H1 (cell line): ENCODE results near the gene CCDC8. TPM values are rescaled to one million over a fixed set of nuclear protein-coding genes. Genes with fewer than 3 reads are reported as not detected.

ENCODE experiments used
- CTCF ChIA-PET: fragments of 300-600 bp; sonication (Branson Sonifier 250); formaldehyde crosslinking; loops from one replicate; lab custom pipeline; 2021; ENCODE audit not compliant: partially characterized antibody; lab: Charles Lee
- POLR2A ChIA-PET: fragments of 300-600 bp; sonication (Branson Sonifier 250); formaldehyde crosslinking; loops from one replicate; lab custom pipeline; 2021; ENCODE audit warnings: inconsistent platforms; ENCODE audit not compliant: partially characterized antibody; lab: Charles Lee
- DNase-seq, 2 experiments: peaks; one replicate each; pipeline versions ENCODE4 v3.0.0 to v3.0.0-alpha.2; 2010 to 2022; ENCODE audit warnings: low spot score in 2 of 2, low read depth in 1 of 2, mixed read lengths in 1 of 2
- FAIRE-seq: peaks from 2 replicates; lab custom pipeline; 2011; peaks lifted over from hg19 to GRCh38; lab: Jason Lieb, UNC
- H2AFZ ChIP-seq: 2 replicates; pipeline ENCODE4 v1.8.1; 2012; ENCODE audit warnings: low read length, inconsistent platforms
- H2AK5ac ChIP-seq: 2 replicates; pipeline ENCODE4 v1.6.1; 2013; ENCODE audit warnings: low read depth, low read length
- H2BK120ac ChIP-seq: replicated peaks from 2 replicates; pipeline ENCODE3; 2013; ENCODE audit warnings: low read depth, low read length, inconsistent platforms
- H2BK12ac ChIP-seq: 2 replicates; pipeline ENCODE4 v1.6.1; 2013; ENCODE audit warnings: low read depth, low read length
- H2BK15ac ChIP-seq: 2 replicates; pipeline ENCODE4 v1.6.1; 2013; ENCODE audit warnings: low read length
- H2BK20ac ChIP-seq: 2 replicates; pipeline ENCODE4 v1.6.1; 2013; ENCODE audit warnings: low read length
- H2BK5ac ChIP-seq: 2 replicates; pipeline ENCODE4 v1.6.1; 2013; ENCODE audit warnings: low read depth, low read length
- H3K14ac ChIP-seq: 2 replicates; pipeline ENCODE4 v1.6.1; 2013; ENCODE audit warnings: inconsistent platforms; ENCODE audit not compliant: insufficient read length
- H3K18ac ChIP-seq: 2 replicates; pipeline ENCODE4 v1.6.1; 2013; ENCODE audit warnings: low read length; ENCODE audit errors: extremely low read depth
- H3K23ac ChIP-seq: 2 replicates; pipeline ENCODE4 v1.6.1; 2013; ENCODE audit warnings: inconsistent platforms; ENCODE audit not compliant: insufficient read length
- H3K23me2 ChIP-seq: 2 replicates; pipeline ENCODE4 v1.6.1; 2013; ENCODE audit warnings: low read depth, low read length
- H3K27ac ChIP-seq: 2 replicates; pipeline ENCODE4 v1.6.1; 2011; ENCODE audit warnings: low read depth, low read length, inconsistent platforms
- H3K27me3 ChIP-seq, 4 experiments: replicated peaks in 1 of 4; 1 replicate in 1 of 4; 2 replicates in 3 of 4; pipeline versions ENCODE4 v1.6.1 to v1.8.1; 2011 to 2013; ENCODE audit warnings: low read length in 3 of 4, mild to moderate bottlenecking in 3 of 4, inconsistent platforms in 2 of 4, mixed read lengths in 2 of 4, moderate library complexity in 1 of 4; ENCODE audit not compliant: control insufficient read depth in 3 of 4, insufficient read depth in 3 of 4; ENCODE audit errors: extremely low read depth in 1 of 4
- H3K36me3 ChIP-seq, 4 experiments: 2 replicates each; pipeline versions ENCODE4 v1.6.1 to v1.8.1; 2011 to 2013; ENCODE audit warnings: mild to moderate bottlenecking in 4 of 4, low read length in 3 of 4, moderate library complexity in 2 of 4, control low read depth in 1 of 4, inconsistent platforms in 1 of 4; ENCODE audit not compliant: insufficient read depth in 4 of 4, control insufficient read depth in 2 of 4
- H3K4ac ChIP-seq: replicated peaks from 2 replicates; pipeline ENCODE3; 2013; ENCODE audit warnings: low read length, low read depth, mixed read lengths, inconsistent platforms; ENCODE audit not compliant: insufficient read length
- H3K4me1 ChIP-seq, 4 experiments: replicated peaks in 1 of 4; 1 replicate in 1 of 4; 2 replicates in 3 of 4; pipeline versions ENCODE4 v1.6.1 to v1.8.1; 2011 to 2013; ENCODE audit warnings: low read length in 3 of 4, inconsistent platforms in 2 of 4, mixed read lengths in 1 of 4; ENCODE audit not compliant: insufficient read depth in 4 of 4, control insufficient read depth in 3 of 4
- H3K4me2 ChIP-seq, 2 experiments: 2 replicates each; pipeline versions ENCODE4 v1.6.1 to v1.8.1; 2011 to 2013; ENCODE audit warnings: low read depth in 2 of 2, low read length in 2 of 2, control low read depth in 1 of 2, inconsistent platforms in 1 of 2, mild to moderate bottlenecking in 1 of 2; ENCODE audit not compliant: insufficient read depth in 1 of 2
- H3K4me3 ChIP-seq, 4 experiments: fragments of 200-600, 300-600 bp in 1 of 4; sonication (generic), shearing (Covaris generic), sonication (Bioruptor Twin) in 1 of 4; 2 replicates each; pipeline versions ENCODE4 v1.5.1 to v1.8.1; 2011 to 2016; ENCODE audit warnings: low read length in 4 of 4, low read depth in 3 of 4, control low read depth in 2 of 4, inconsistent platforms in 2 of 4, mild to moderate bottlenecking in 2 of 4, mixed read lengths in 1 of 4, moderate library complexity in 1 of 4; ENCODE audit not compliant: insufficient read depth in 2 of 4; ENCODE audit errors: extremely low read depth in 1 of 4
- H3K56ac ChIP-seq: replicated peaks from 2 replicates; pipeline ENCODE3; 2013; ENCODE audit warnings: low read depth, mild to moderate bottlenecking, mixed read lengths, low read length, inconsistent platforms; ENCODE audit not compliant: insufficient read length
- H3K79me1 ChIP-seq: 2 replicates; pipeline ENCODE4 v1.6.1; 2013; ENCODE audit warnings: low read depth, low read length, control low read depth
- H3K79me2 ChIP-seq, 2 experiments: 2 replicates each; pipeline versions ENCODE4 v1.6.1 to v1.8.1; 2012 to 2013; ENCODE audit warnings: low read length in 2 of 2, mild to moderate bottlenecking in 2 of 2, inconsistent platforms in 1 of 2; ENCODE audit not compliant: insufficient read depth in 2 of 2, control insufficient read depth in 1 of 2
- H3K9ac ChIP-seq, 4 experiments: replicated peaks in 1 of 4; 1 replicate in 1 of 4; 2 replicates in 3 of 4; pipeline versions ENCODE4 v1.6.1 to v1.8.1; 2011 to 2013; ENCODE audit warnings: low read depth in 3 of 4, low read length in 3 of 4, control low read depth in 2 of 4, mild to moderate bottlenecking in 2 of 4, moderate library complexity in 2 of 4, inconsistent platforms in 1 of 4; ENCODE audit errors: extremely low read depth in 1 of 4
- H3K9me3 ChIP-seq, 2 experiments: 2 replicates each; pipeline versions ENCODE4 v1.6.1 to v1.8.1; 2012 to 2013; ENCODE audit warnings: mild to moderate bottlenecking in 2 of 2, moderate library complexity in 2 of 2, control low read depth in 1 of 2, inconsistent platforms in 1 of 2, low read depth in 1 of 2, low read length in 1 of 2, mixed read lengths in 1 of 2; ENCODE audit not compliant: insufficient read depth in 2 of 2
- H4K20me1 ChIP-seq, 2 experiments: replicated peaks in 1 of 2; 2 replicates each; pipeline versions ENCODE3 to v1.8.1; 2011 to 2013; ENCODE audit warnings: inconsistent platforms in 2 of 2, low read length in 2 of 2, mild to moderate bottlenecking in 1 of 2; ENCODE audit not compliant: insufficient read depth in 2 of 2, control insufficient read depth in 1 of 2
- H4K5ac ChIP-seq: 2 replicates; pipeline ENCODE4 v1.6.1; 2013; ENCODE audit warnings: low read length, low read depth, mixed read lengths, inconsistent platforms; ENCODE audit not compliant: insufficient read length
- H4K8ac ChIP-seq: 2 replicates; pipeline ENCODE4 v1.8.0; 2013; ENCODE audit warnings: mild to moderate bottlenecking, moderate library complexity, low read length, inconsistent platforms; ENCODE audit not compliant: insufficient read depth; ENCODE audit errors: extremely low read depth
- H4K91ac ChIP-seq: replicated peaks from 2 replicates; pipeline ENCODE3; 2013; ENCODE audit warnings: low read length, mixed read lengths, inconsistent platforms; ENCODE audit not compliant: insufficient read length
- CHD2 ChIP-seq: IDR thresholded peaks from 2 replicates; pipeline ENCODE4 v1.6.1; 2012; ENCODE audit warnings: low read length, improper control_type of control experiment
- EGR1 ChIP-seq: IDR thresholded peaks from 2 replicates; pipeline ENCODE4 v1.6.1; 2011; ENCODE audit warnings: low read depth, low read length, borderline replicate concordance
- JUN ChIP-seq: IDR thresholded peaks from 2 replicates; pipeline ENCODE4 v1.6.1; 2011; ENCODE audit warnings: low read depth, mild to moderate bottlenecking, improper control_type of control experiment, low read length
- KDM4A ChIP-seq: IDR thresholded peaks from one replicate; pipeline ENCODE4 v1.7.1; 2012; ENCODE audit warnings: low read depth, mild to moderate bottlenecking, moderate library complexity, low read length, inconsistent platforms; ENCODE audit not compliant: severe bottlenecking
- MAX ChIP-seq: IDR thresholded peaks from 2 replicates; pipeline ENCODE4 v1.6.1; 2012; ENCODE audit warnings: inconsistent platforms
- PHF8 ChIP-seq: fragments of 200-600 bp; sonication (generic); conservative IDR thresholded peaks from 2 replicates; pipeline ENCODE4 v1.7.1; 2012; ENCODE audit warnings: low read depth, mild to moderate bottlenecking, inconsistent platforms, low read length, moderate library complexity
- RAD21 ChIP-seq, 2 experiments: IDR thresholded peaks in 1 of 2; conservative IDR thresholded peaks in 1 of 2; 2 replicates each; pipeline ENCODE4 v1.6.1; 2011; ENCODE audit warnings: low read depth in 2 of 2, low read length in 2 of 2, improper control_type of control experiment in 1 of 2, inconsistent platforms in 1 of 2, mild to moderate bottlenecking in 1 of 2, moderate library complexity in 1 of 2
- RNF2 ChIP-seq: fragments of 200-900, 300-1000 bp; sonication (generic); IDR thresholded peaks from 2 replicates; pipeline ENCODE4 v1.7.1; 2016; ENCODE audit warnings: borderline replicate concordance, low read depth, mild to moderate bottlenecking, antibody characterized with exemption, low read length; ENCODE audit not compliant: poor library complexity, severe bottlenecking; ENCODE audit errors: missing control alignments
- RXRA ChIP-seq: IDR thresholded peaks from 2 replicates; pipeline ENCODE4 v1.6.1; 2011; ENCODE audit warnings: low read depth, mild to moderate bottlenecking, low read length, moderate library complexity; ENCODE audit not compliant: insufficient read depth
- SAP30 ChIP-seq: fragments of 300-600 bp; sonication (generic); IDR thresholded peaks from 2 replicates; pipeline ENCODE4 v1.7.1; 2012; ENCODE audit warnings: low read length, moderate library complexity, mild to moderate bottlenecking, inconsistent platforms; ENCODE audit not compliant: insufficient read depth, insufficient replicate concordance
- SP1 ChIP-seq: IDR thresholded peaks from 2 replicates; pipeline ENCODE4 v1.6.1; 2011; ENCODE audit warnings: low read depth, low read length
- SRF ChIP-seq: IDR thresholded peaks from 2 replicates; pipeline ENCODE4 v1.6.1; 2011; ENCODE audit warnings: mild to moderate bottlenecking, low read depth, low read length, moderate library complexity
- YY1 ChIP-seq: IDR thresholded peaks from 2 replicates; pipeline ENCODE4 v1.6.1; 2011; ENCODE audit warnings: low read depth, mild to moderate bottlenecking, low read length
- WGBS, 2 experiments: shearing (Covaris generic) in 1 of 2; methylation state at CpG; one replicate each; pipeline versions ENCODE4 v1.1.6 to v1.1.7; 2013 to 2015; ENCODE audit warnings: low lambda C conversion rate in 2 of 2, mixed read lengths in 2 of 2, inconsistent platforms in 1 of 2, low coverage in 1 of 2, missing lambda C conversion rate in 1 of 2; ENCODE audit not compliant: insufficient replicate concordance in 2 of 2, insufficient coverage in 1 of 2, insufficient read length in 1 of 2; ENCODE audit errors: extremely low coverage in 1 of 2, missing lambda C conversion rate in 1 of 2; 5-methylcytosine and 5-hydroxymethylcytosine counted together
- polyA plus RNA-seq, 7 experiments: library from polyadenylated mRNA; depleted of rRNA in 3 of 7; stranded (reverse) in 5 of 7; unstranded in 2 of 7; fragments of >200 nt in 5 of 7; fragments of 200-250 nt in 2 of 7; gene quantifications; 1 replicate in 5 of 7; 2 replicates in 1 of 7; 4 replicates in 1 of 7; pipeline versions ENCODE4 v1.2.1 to v1.2.3, GENCODE V29; 2011 to 2013; ENCODE audit warnings: missing spikeins in 2 of 7, mixed read lengths in 2 of 7
- total RNA-seq: library from RNA; stranded (reverse); fragmentation: NEBNext Ultra II Directional; extraction: Animal tissue kit (Norgen Biotek cat#: 25700); gene quantifications from 2 replicates; pipeline ENCODE4 v1.2.1, GENCODE V29; 2021

The CCDC8 gene
- total and polyA plus RNA-seq, 2 of the 8 experiments (the other 6 are each of a cell fraction or from before 2014, with no cell fraction given), result 4.9 to 13.6 TPM

GRCh38 chr19:46368116-46368515 is 45.2 kb downstream of the CCDC8 start:
- H3K4me3 ChIP-seq, result no peak overlapping the region
- H2BK15ac ChIP-seq, result no peak overlapping the region
- no peak overlapping the region for H3K4ac ChIP-seq
- no peak overlapping the region for H2BK20ac ChIP-seq
- H3K9ac ChIP-seq, result no peak overlapping the region
- no peak overlapping the region for H2BK5ac ChIP-seq
- H3K23me2 ChIP-seq, result no peaks in the 10 kb centered on the region
- peaks cover 5 to 16% (median 9%) of the 10 kb centered on the region in 4 experiments for H3K4me1 ChIP-seq
- H3K14ac ChIP-seq, result no peak overlapping the region
- H3K9me3 ChIP-seq, result no peaks in the 10 kb centered on the region
- H2BK12ac ChIP-seq, result no peak overlapping the region
- no peaks in the 10 kb centered on the region for H3K27me3 ChIP-seq
- H3K79me2 ChIP-seq, result peaks cover 3 to 63% of the 10 kb centered on the region in 2 experiments; a peak in 3 of 4 replicates
- ChIA-PET CTCF (interaction anchor here (0.8 to 7.5 kb wide), 16 partner anchors 10 to 290 kb away, joined by 3 to 58 read pairs (median 4); partner anchors contain the start of gene PPP5C), POLR2A (interaction anchor here (1.0 kb wide), 1 partner anchor 106 kb away, joined by 3 read pairs; no protein-coding TSS in a partner anchor)
- peaks cover 16% of the 10 kb centered on the region for H3K79me1 ChIP-seq
- H2AFZ ChIP-seq, result no peak overlapping the region
- no peak overlapping the region for H3K56ac ChIP-seq
- H2AK5ac ChIP-seq, result no peak overlapping the region
- H4K8ac ChIP-seq, result no peak overlapping the region
- H4K91ac ChIP-seq, result no peak overlapping the region
- H3K36me3 ChIP-seq, result peaks cover 0 to 15% (median 6%) of the 10 kb centered on the region in 4 experiments; a peak in 6 of 8 replicates
- peaks cover 3 to 18% of the 10 kb centered on the region in 2 experiments for H4K20me1 ChIP-seq
- no peak overlapping the region for H3K27ac ChIP-seq
- no peak overlapping the region for H3K4me2 ChIP-seq
- H2BK120ac ChIP-seq, result no peak overlapping the region
- 94% methylated on average over 7 of the region's 7 CpGs; no CpG with 5 or more reads in 1 of the 2 experiments for WGBS, 2 experiments
- no peak for DNase-seq
- no peak overlapping the region for H4K5ac ChIP-seq
- H3K23ac ChIP-seq, result no peak overlapping the region
- H3K18ac ChIP-seq, result no peak overlapping the region
- no peak for FAIRE-seq
- TF ChIP-seq PHF8, result no peak
- no peak for TF ChIP-seq KDM4A
- no peak for TF ChIP-seq YY1
- TF ChIP-seq SAP30, result no peak
- TF ChIP-seq EGR1, result no peak
- TF ChIP-seq SRF, result no peak
- no peak for TF ChIP-seq RXRA
- TF ChIP-seq CHD2, result no peak
- TF ChIP-seq JUN, result no peak
- TF ChIP-seq MAX, result no peak
- no peak for TF ChIP-seq SP1
- no peak for TF ChIP-seq RAD21 (IDR thresholded peaks at IDR 0.05 in 1 of 2, conservative IDR thresholded peaks at IDR 0.05 in 1 of 2; ENCODE audit: low read depth in 2 of 2, low read length in 2 of 2)
- TF ChIP-seq RNF2, result no peak
